ENCODE results near the gene SPATS2L. TPM values are rescaled to one million over a fixed set of nuclear protein-coding genes. Genes with fewer than 3 reads are reported as not detected.

The SPATS2L gene
- polyA plus RNA-seq, 1 of the 3 experiments (the other 2 are of a cell fraction) = 86.8 TPM

DNA sequence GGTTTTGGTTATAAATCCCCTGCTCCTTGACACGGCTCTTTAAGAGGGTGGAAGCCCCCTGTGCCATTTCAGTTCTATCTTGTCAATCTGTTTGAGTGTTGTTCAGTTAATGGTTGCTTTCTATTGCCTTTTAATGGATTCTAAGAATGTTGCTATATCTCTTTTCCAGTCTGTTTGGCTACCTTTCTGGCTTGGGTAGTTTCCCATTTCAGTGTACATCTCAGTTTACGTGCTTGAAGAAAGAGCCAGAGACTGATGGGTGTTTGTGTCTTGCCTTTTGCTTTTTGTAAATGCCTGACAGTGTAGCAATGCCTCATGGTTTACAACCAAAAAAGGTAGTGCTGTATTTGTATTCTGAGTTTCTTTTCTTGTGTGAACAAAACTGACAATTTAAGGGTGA lies 45.3 kb downstream of the SPATS2L start:
- H3K4me1 ChIP-seq (ENCODE audit: control insufficient read depth in 1 of 2, insufficient read depth in 2 of 2, low read depth in 1 of 2, low read length in 1 of 2) = peaks cover 5 to 11% of the 10 kb centered on the region in 2 experiments; a peak in 3 of 4 replicates
- H3K9me3 ChIP-seq = no peaks in the 10 kb centered on the region
- H3K4me3 ChIP-seq (ENCODE audit: low read depth in 2 of 2, low read length in 1 of 2) = no peak overlapping the region
- TF ChIP-seq, protein P1, sequence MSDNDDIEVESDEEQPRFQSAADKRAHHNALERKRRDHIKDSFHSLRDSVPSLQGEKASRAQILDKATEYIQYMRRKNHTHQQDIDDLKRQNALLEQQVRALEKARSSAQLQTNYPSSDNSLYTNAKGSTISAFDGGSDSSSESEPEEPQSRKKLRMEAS (IDR thresholded peaks at IDR 0.05; ENCODE audit: low read depth) = no peak
- no peak for TF ChIP-seq TCF12 (IDR thresholded peaks at IDR 0.05)
- no peak for TF ChIP-seq GATA2 (CRISPR knock-in tag; IDR thresholded peaks at IDR 0.05)
- TF ChIP-seq, protein P2, sequence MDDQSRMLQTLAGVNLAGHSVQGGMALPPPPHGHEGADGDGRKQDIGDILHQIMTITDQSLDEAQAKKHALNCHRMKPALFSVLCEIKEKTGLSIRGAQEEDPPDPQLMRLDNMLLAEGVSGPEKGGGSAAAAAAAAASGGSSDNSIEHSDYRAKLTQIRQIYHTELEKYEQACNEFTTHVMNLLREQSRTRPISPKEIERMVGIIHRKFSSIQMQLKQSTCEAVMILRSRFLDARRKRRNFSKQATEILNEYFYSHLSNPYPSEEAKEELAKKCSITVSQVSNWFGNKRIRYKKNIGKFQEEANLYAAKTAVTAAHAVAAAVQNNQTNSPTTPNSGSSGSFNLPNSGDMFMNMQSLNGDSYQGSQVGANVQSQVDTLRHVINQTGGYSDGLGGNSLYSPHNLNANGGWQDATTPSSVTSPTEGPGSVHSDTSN (IDR thresholded peaks at IDR 0.05) = no peak
- no peak for TF ChIP-seq GABPA (IDR thresholded peaks at IDR 0.05; ENCODE audit: low read depth)
- no peak for TF ChIP-seq YY1 (IDR thresholded peaks at IDR 0.05; ENCODE audit: low read depth)
- TF ChIP-seq MEF2A (IDR thresholded peaks at IDR 0.05; ENCODE audit: borderline replicate concordance, low read depth) = no peak
- TF ChIP-seq CHD2 (IDR thresholded peaks at IDR 0.05; ENCODE audit: low read length, partially characterized antibody) = no peak
- WGBS (ENCODE audit: low lambda C conversion rate) = 89% methylated on average over 2 of the region's 2 CpGs
- peaks cover 93% of the 10 kb centered on the region for H3K79me2 ChIP-seq (ENCODE audit: insufficient read depth)
- DNase-seq = no peak
- H3K36me3 ChIP-seq (replicated peaks in 1 of 2; ENCODE audit: control insufficient read depth in 1 of 2, insufficient read depth in 2 of 2, low read length in 1 of 2) = no peaks in the 10 kb centered on the region
- H3K4me2 ChIP-seq = no peak overlapping the region
- POLR2A ChIA-PET = no interaction called here
- H3K9me2 ChIP-seq = no peaks in the 10 kb centered on the region
- peaks cover 8% of the 10 kb centered on the region; the same call in 1 of the 2 replicates for H4K20me1 ChIP-seq (ENCODE audit: insufficient read depth)
- no peak overlapping the region for H2AFZ ChIP-seq (ENCODE audit: low read depth)
- H3F3A ChIP-seq (replicated peaks; ENCODE audit: insufficient read depth) = peaks cover 4% of the 10 kb centered on the region
- CTCF ChIA-PET = interaction anchor here (0.9 kb wide), 1 partner anchor 130 kb away, joined by 3 read pairs; no protein-coding TSS in a partner anchor
- no peak overlapping the region for H3K27ac ChIP-seq (ENCODE audit: low read depth in 2 of 2, low read length in 1 of 2)
- H3K9ac ChIP-seq = no peak overlapping the region
- no peaks in the 10 kb centered on the region for H3K27me3 ChIP-seq (ENCODE audit: insufficient read depth)

DNA sequence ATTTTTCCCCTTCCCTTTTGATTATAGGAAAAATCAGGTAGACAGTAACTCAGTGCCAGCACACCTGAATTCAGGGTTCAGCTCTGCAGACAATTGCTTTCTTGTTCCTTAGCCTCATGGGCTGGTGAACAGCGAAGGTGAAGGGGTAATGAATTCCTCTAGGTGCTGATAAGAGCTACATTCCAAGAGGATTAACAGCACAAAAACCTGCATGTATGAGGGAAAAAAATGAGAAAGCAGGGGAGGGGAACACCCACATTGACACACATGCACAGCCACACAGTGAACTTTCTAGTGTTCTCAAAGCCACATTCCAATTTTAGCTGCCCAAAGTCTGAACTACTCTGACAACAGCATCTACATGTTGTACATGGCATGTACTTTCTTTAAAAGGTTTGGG lies 46.1 kb downstream of the SPATS2L start:
- H3K4me3 ChIP-seq (ENCODE audit: low read depth in 2 of 2, low read length in 1 of 2) = no peak overlapping the region
- peaks cover 93% of the 10 kb centered on the region for H3K79me2 ChIP-seq (ENCODE audit: insufficient read depth)
- POLR2A ChIA-PET = no interaction called here
- no peaks in the 10 kb centered on the region for H3K9me3 ChIP-seq
- no peaks in the 10 kb centered on the region for H3K36me3 ChIP-seq (replicated peaks in 1 of 2; ENCODE audit: control insufficient read depth in 1 of 2, insufficient read depth in 2 of 2, low read length in 1 of 2)
- H4K20me1 ChIP-seq (ENCODE audit: insufficient read depth) = peaks cover 16% of the 10 kb centered on the region
- H3F3A ChIP-seq (replicated peaks; ENCODE audit: insufficient read depth) = peaks cover 4% of the 10 kb centered on the region
- CTCF ChIA-PET = interaction anchor here (0.9 kb wide), 1 partner anchor 130 kb away, joined by 3 read pairs; no protein-coding TSS in a partner anchor
- H3K9me2 ChIP-seq = no peaks in the 10 kb centered on the region
- H3K9ac ChIP-seq = no peak overlapping the region
- no peak for DNase-seq
- H3K27me3 ChIP-seq (ENCODE audit: insufficient read depth) = no peaks in the 10 kb centered on the region
- WGBS (ENCODE audit: low lambda C conversion rate) = 91% methylated on average over 1 of the region's 1 CpG
- no peak overlapping the region for H2AFZ ChIP-seq (ENCODE audit: low read depth)
- H3K27ac ChIP-seq (ENCODE audit: low read depth in 2 of 2, low read length in 1 of 2) = no peak overlapping the region
- H3K4me2 ChIP-seq = 0 out of 2 replicates have a peak overlapping the region, but pooled peaks have one; percentile 3
- H3K4me1 ChIP-seq (ENCODE audit: control insufficient read depth in 1 of 2, insufficient read depth in 2 of 2, low read depth in 1 of 2, low read length in 1 of 2) = peaks cover 5 to 18% of the 10 kb centered on the region in 2 experiments; a peak in 3 of 4 replicates
- TF ChIP-seq TAF1 (IDR thresholded peaks at IDR 0.05; ENCODE audit: borderline replicate concordance, low read depth, low read length) (no peak), MXI1 (IDR thresholded peaks at IDR 0.05; ENCODE audit: low read depth, low read length) (no peak), POLR2AphosphoS5 (IDR thresholded peaks at IDR 0.05; ENCODE audit: low read depth, low read length) (no peak), RXRA (IDR thresholded peaks at IDR 0.05; ENCODE audit: borderline replicate concordance, low read depth) (no peak), NFIC (IDR thresholded peaks at IDR 0.05; ENCODE audit: borderline replicate concordance) (no peak), RFX5 (IDR thresholded peaks at IDR 0.05; ENCODE audit: low read length) (no peak), YY1 (IDR thresholded peaks at IDR 0.05; ENCODE audit: low read depth) (no peak), RCOR1 (IDR thresholded peaks at IDR 0.05; ENCODE audit: low read length) (no peak), MEF2A (IDR thresholded peaks at IDR 0.05; ENCODE audit: borderline replicate concordance, low read depth) (no peak), EZH2phosphoT487 (IDR thresholded peaks at IDR 0.05; ENCODE audit: borderline replicate concordance, low read depth) (no peak)
- TF ChIP-seq, protein P3, sequence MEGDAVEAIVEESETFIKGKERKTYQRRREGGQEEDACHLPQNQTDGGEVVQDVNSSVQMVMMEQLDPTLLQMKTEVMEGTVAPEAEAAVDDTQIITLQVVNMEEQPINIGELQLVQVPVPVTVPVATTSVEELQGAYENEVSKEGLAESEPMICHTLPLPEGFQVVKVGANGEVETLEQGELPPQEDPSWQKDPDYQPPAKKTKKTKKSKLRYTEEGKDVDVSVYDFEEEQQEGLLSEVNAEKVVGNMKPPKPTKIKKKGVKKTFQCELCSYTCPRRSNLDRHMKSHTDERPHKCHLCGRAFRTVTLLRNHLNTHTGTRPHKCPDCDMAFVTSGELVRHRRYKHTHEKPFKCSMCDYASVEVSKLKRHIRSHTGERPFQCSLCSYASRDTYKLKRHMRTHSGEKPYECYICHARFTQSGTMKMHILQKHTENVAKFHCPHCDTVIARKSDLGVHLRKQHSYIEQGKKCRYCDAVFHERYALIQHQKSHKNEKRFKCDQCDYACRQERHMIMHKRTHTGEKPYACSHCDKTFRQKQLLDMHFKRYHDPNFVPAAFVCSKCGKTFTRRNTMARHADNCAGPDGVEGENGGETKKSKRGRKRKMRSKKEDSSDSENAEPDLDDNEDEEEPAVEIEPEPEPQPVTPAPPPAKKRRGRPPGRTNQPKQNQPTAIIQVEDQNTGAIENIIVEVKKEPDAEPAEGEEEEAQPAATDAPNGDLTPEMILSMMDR (IDR thresholded peaks at IDR 0.05) = no peak
- TF ChIP-seq, protein P2 (IDR thresholded peaks at IDR 0.05) = no peak
- TF ChIP-seq, protein P4, sequence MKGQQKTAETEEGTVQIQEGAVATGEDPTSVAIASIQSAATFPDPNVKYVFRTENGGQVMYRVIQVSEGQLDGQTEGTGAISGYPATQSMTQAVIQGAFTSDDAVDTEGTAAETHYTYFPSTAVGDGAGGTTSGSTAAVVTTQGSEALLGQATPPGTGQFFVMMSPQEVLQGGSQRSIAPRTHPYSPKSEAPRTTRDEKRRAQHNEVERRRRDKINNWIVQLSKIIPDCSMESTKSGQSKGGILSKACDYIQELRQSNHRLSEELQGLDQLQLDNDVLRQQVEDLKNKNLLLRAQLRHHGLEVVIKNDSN (IDR thresholded peaks at IDR 0.05; ENCODE audit: borderline replicate concordance, low read depth) = no peak
- TF ChIP-seq, protein P5, sequence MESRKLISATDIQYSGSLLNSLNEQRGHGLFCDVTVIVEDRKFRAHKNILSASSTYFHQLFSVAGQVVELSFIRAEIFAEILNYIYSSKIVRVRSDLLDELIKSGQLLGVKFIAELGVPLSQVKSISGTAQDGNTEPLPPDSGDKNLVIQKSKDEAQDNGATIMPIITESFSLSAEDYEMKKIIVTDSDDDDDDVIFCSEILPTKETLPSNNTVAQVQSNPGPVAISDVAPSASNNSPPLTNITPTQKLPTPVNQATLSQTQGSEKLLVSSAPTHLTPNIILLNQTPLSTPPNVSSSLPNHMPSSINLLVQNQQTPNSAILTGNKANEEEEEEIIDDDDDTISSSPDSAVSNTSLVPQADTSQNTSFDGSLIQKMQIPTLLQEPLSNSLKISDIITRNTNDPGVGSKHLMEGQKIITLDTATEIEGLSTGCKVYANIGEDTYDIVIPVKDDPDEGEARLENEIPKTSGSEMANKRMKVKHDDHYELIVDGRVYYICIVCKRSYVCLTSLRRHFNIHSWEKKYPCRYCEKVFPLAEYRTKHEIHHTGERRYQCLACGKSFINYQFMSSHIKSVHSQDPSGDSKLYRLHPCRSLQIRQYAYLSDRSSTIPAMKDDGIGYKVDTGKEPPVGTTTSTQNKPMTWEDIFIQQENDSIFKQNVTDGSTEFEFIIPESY (IDR thresholded peaks at IDR 0.05; ENCODE audit: borderline replicate concordance, low read depth) = no peak
